Erythroblast (primary cell): ENCODE data around the gene HRK.

Source experiments
- DNase-seq, 2 experiments: peaks; one replicate each; lab custom pipeline; 2025; lab: John Stamatoyannopoulos, UW
- GATA1 ChIP-seq: IDR thresholded peaks from 2 replicates; pipeline ENCODE4 v1.6.1; 2011; ENCODE audit warnings: low read depth, mild to moderate bottlenecking, control low read depth, low read length, moderate library complexity
- POLR2A ChIP-seq: IDR thresholded peaks from 2 replicates; pipeline ENCODE4 v1.6.1; 2011; ENCODE audit warnings: mild to moderate bottlenecking, low read length

The HRK gene

DNA sequence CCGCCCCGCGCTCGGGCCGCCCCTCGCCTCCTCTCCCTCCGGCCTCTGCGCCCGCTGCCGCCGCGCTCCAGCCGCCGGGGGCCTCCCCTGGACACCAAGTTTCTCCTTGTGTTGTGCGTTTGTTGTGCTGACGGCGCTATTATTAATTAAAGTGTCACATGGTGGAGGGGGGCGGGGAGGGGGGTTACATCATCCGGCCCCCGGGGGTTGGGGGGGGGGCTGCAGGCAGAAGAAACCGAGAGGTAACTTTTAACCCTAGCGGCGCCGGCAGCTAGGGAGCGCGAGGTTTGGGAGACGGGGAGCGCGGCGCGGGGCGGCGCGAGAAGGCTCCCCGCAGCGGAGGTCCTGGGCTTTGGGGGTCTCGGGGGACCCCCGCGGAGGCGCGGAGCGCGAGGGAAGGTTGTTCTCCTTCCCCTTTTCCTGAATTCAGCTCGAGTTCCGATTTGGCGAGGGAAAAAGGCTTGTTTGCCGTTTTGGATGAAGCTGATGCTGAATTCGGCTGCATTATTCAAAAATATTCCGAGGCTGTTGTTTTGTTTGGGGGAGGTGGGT is at the start of gene HRK:
Gene HRK (minus strand): TSS at position 117 of the 552 bp plus-strand sequence. CDS start 134 bp downstream, outside the sequence.
- TF ChIP-seq GATA1 (no peak), POLR2A (no peak)
- DNase-seq = no peak

GRCh38 chr12:116929885-116930284 is 48.6 kb upstream of the HRK start:
- TF ChIP-seq GATA1 = no peak
- TF ChIP-seq POLR2A = no peak
- no peak for DNase-seq

GRCh38 chr12:116928504-116928903 is 47.3 kb upstream of the HRK start:
- no peak for DNase-seq
- TF ChIP-seq GATA1 = no peak
- TF ChIP-seq POLR2A = no peak

DNA sequence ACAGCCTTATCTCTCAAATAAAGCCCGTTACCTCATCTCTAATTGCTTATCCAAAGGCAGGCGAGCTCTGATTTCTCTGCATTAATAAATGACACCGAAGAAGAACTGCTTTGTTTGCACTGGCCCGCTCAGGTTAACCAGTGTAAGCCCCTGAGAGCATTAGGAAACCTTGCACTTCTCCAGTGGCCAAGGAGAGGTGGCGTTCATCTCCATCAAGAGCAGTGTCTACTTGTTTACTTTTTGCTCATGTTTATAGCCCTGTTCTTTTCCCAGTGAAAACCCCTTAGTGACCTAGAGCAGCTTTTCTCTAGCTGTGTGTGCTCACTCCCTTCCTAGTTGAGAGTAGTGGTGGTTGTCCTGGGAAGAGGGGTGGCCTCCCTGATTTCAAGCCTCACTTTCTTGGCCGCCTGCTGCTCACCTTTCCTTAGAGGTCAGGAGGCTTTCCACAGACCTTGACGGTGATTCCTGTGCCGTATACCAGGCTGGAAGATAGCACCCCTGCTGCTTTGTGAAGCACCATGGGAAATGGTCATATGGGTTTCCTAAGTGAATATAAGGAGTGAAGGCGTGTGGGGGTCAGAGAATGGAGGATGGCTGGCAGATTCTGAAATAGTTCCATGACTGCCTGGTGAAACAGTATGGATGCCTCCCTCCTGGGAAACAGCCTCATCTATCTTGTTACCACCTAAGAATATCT is 46.2 kb upstream of the HRK start:
- no peak for DNase-seq
- no peak for TF ChIP-seq POLR2A
- no peak for TF ChIP-seq GATA1

DNA sequence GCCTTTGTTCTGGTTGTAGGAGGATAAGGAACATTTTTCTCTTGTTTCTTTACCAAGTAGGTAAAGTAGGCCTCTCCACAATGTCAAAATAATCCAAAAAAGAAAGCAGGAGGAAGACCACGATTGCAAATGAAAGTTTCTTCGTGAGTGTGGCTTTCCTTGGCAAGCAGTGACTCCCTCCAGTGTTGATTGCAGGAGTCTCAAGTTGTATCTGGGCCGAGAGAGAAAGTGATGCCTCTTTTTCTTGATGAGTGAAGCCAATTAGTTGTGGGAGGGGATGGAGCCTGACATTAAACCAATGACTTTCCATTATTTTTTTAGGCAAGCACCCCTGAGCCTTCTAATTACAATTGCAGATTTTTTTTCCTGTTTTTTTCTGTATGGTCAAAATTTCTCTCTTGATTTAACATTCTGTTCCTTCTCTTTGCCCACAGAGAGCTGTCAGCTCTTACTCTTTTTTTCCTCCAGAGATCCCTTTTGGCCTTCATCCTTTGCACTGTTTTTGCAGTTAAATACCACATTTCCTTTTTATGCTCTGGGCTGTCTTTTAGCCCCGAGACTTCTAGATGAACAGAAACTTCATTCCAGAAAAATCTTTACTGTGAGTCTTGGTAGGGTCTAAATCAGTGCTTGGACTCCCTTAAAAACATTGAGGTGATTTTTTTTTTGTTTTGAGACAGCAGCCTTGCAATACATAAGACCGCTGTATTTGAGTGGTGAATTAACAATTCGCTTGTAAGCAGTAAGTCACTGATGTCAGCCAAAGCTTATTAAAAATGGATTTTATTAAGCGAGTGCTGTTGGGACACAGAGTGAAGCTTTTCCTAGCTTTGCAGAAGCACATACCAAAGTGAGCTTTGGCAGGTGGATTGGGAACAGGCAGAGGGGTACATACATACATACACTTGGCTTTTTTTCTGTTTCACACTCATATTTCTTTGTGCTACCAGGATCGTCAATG is 45.3 kb upstream of the HRK start:
- TF ChIP-seq POLR2A = no peak
- TF ChIP-seq GATA1 = no peak
- DNase-seq = no peak

DNA sequence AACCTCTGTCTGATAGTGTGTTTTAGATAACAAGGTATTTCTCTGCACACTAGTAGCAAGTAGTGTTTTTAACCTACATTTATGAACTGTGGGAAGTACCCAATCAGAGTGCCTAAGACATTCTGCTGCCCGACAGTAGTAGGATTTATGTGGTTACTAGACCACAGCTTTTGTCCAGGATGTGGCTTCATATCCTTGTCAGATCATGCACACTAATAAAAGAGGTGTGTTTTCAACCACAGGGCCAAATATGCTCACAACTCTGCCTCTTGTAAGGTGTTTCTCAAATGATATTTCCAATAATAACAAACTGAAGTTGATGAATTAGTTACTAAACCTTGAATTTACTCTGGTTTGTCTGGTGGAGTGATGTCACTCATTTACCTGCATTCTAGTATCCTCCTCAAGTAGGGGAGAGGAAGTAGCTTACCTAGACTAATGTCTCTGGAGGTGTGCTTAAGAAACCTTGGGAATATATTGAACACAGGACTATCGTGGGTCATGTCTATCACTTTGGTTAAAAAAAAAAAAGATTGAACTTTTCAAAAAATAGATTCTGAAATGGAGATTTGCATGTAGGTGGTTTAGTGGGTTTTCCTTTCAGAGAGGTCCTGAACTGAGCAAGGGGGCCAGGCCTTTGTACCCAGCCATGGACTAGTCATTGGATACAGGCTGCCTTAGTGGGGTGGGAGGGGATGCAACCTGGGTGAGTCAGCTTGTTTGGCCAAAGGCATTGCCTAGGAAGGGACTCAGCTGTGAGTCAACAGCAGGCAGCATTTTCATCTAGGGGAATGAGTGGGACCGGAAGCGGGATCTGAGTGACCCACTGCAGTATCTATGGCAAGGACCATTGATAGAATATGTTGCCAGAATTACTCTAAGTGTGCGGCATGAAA is 43.6 kb upstream of the HRK start:
- no peak for DNase-seq
- TF ChIP-seq POLR2A (no peak), GATA1 (no peak)

GRCh38 chr12:116922194-116922897 is 41.1 kb upstream of the HRK start:
- TF ChIP-seq GATA1 = no peak
- no peak for TF ChIP-seq POLR2A
- no peak for DNase-seq

DNA sequence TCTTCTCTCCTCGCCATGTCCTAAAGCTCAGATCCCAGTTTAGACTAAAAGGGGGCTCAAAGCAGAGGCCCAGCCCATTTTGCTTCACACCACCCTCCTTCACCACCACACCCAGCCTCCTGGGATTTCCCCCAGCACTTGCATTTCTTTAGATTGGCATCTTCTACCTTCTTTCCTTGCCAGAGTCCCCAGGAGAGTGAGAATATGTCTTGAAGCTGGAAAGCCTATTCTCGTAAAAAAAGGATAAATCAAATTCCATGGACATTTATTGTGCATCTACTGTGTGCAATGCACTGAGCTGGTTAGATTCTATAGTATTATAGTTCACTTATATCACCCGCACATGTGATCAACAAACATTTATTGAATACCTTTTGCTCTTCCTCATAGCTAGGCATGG is 39.7 kb upstream of the HRK start:
- no peak for TF ChIP-seq GATA1
- no peak for TF ChIP-seq POLR2A
- no peak for DNase-seq

GRCh38 chr12:116919706-116920485 is 38.7 kb upstream of the HRK start:
- no peak for TF ChIP-seq POLR2A
- no peak for TF ChIP-seq GATA1

DNA sequence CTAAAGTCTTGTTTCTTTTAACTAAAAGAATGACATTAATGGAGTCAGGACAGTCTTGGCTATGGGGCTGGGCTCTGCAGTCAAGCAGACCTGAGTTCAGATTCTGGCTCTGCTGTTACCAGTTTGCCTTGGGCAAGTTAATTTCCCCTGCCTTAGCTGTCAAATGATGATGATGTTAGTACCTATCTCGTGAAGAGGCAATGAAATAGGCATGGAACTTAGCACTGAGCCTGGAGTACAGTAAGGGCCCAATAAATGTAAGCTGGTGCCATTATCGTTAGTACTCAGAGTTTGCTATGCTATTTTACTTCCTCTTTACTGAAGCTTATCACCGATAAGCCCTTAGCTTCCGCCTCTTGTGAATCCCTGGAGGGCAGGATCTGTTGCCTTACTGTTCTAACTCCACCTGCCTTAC is 38.0 kb upstream of the HRK start:
- TF ChIP-seq POLR2A (no peak), GATA1 (no peak)
- peak; percentile 27 to 55 for DNase-seq

More at GRCh38 chr12:116919706-116920485, 38.7 kb upstream of the HRK start:
- DNase-seq = no peak

DNA sequence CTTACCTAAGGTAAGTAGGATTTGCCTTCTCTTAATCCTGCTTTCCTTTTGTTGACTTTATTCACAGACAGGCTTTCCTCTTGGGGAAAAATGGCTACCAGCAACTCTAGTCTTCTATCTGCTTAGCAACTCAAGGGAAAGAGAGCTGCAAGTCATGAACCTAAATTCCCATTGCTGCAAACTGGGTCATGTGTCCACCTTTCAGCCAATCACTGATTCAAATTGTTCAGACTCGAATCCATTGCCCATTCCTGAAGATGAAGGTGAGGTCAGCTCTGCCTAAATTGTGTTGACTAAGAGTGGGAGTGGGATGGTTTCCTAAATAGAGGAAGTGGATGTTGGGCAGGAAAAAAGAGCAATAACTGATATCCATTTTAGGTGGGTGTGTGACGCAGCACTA is 37.2 kb upstream of the HRK start:
- peak in 1 of 2 experiments; percentile 9 for DNase-seq
- TF ChIP-seq POLR2A (no peak), GATA1 (no peak)

DNA sequence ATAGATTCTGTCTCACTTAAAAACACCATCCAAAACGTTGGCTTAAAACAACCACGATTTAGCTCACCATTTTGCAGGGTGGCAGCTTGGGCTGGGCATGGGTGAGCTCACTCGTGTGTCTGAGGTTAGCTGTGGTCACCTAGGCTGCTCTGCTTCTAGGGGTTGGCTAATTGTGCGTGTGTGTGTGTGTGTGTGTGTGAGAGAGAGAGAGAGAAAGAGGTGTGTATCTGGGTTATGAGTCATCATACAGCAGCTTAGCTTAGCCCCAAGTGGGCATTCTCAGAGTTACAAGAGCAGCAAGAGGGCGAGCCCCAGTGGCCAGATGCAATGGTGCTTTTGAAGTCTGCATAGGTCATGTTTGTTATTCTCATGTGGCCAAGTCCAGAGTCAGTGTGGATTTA is 35.5 kb upstream of the HRK start:
- TF ChIP-seq GATA1 (no peak), POLR2A (no peak)
- peak; percentile 31 to 43 for DNase-seq
